OCI-LY1 (cell line): ENCODE data around the gene ITIH4.

Experiments used
- CTCF ChIP-seq: fragments of 200-600 bp; sonication (generic), shearing (Covaris generic); IDR thresholded peaks from 2 replicates; pipeline ENCODE4 v1.5.1; 2017; ENCODE audit warnings: mild to moderate bottlenecking, antibody characterized with exemption, low read length, moderate library complexity, mixed read lengths
- EZH2 ChIP-seq: fragments of 200-600 bp; sonication (generic), shearing (Covaris generic); IDR thresholded peaks from 2 replicates; pipeline ENCODE4 v1.8.0; 2017; ENCODE audit warnings: borderline replicate concordance, mixed run types, mild to moderate bottlenecking, antibody characterized with exemption, low read length, moderate library complexity, mixed read lengths

DNA sequence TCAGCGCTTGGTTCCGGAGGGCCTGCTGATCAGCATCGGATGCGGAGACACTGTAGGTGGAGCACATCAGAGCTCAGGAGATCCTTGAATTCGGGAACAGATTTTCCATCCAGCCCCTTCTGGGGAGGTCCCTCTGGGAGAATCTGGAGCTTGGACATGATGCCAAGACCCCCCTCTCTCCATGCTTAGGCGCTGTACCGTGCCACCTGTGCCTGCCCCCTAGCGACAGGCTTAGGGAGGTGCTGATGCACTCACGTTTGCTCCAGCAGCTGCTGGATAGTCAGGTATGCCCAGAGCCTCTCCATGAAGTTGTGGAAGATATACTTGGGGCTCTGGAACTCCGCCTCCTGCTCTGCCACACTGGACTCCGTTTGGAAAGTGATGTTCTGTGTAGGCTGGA, 9.7 kb downstream of the ITIH4 start:
- no peak for TF ChIP-seq EZH2
- TF ChIP-seq CTCF, result peak; percentile 92
